H1 (cell line): Measurements from ENCODE around the gene SLC25A24. TPM values are rescaled to one million over a fixed set of nuclear protein-coding genes. Genes with fewer than 3 reads are reported as not detected.

Experiments used
- CTCF ChIA-PET: fragments of 300-600 bp; sonication (Branson Sonifier 250); formaldehyde crosslinking; loops from one replicate; lab custom pipeline; 2021; ENCODE audit not compliant: partially characterized antibody; lab: Charles Lee
- POLR2A ChIA-PET: fragments of 300-600 bp; sonication (Branson Sonifier 250); formaldehyde crosslinking; loops from one replicate; lab custom pipeline; 2021; ENCODE audit warnings: inconsistent platforms; ENCODE audit not compliant: partially characterized antibody; lab: Charles Lee
- DNase-seq, 2 experiments: peaks; one replicate each; pipeline versions ENCODE4 v3.0.0 to v3.0.0-alpha.2; 2010 to 2022; ENCODE audit warnings: low spot score in 2 of 2, low read depth in 1 of 2, mixed read lengths in 1 of 2
- FAIRE-seq: peaks from 2 replicates; lab custom pipeline; 2011; peaks lifted over from hg19 to GRCh38; lab: Jason Lieb, UNC
- H2AFZ ChIP-seq: 2 replicates; pipeline ENCODE4 v1.8.1; 2012; ENCODE audit warnings: low read length, inconsistent platforms
- H2AK5ac ChIP-seq: 2 replicates; pipeline ENCODE4 v1.6.1; 2013; ENCODE audit warnings: low read depth, low read length
- H2BK120ac ChIP-seq: replicated peaks from 2 replicates; pipeline ENCODE3; 2013; ENCODE audit warnings: low read depth, low read length, inconsistent platforms
- H2BK12ac ChIP-seq: 2 replicates; pipeline ENCODE4 v1.6.1; 2013; ENCODE audit warnings: low read depth, low read length
- H2BK15ac ChIP-seq: 2 replicates; pipeline ENCODE4 v1.6.1; 2013; ENCODE audit warnings: low read length
- H2BK20ac ChIP-seq: 2 replicates; pipeline ENCODE4 v1.6.1; 2013; ENCODE audit warnings: low read length
- H2BK5ac ChIP-seq: 2 replicates; pipeline ENCODE4 v1.6.1; 2013; ENCODE audit warnings: low read depth, low read length
- H3K14ac ChIP-seq: 2 replicates; pipeline ENCODE4 v1.6.1; 2013; ENCODE audit warnings: inconsistent platforms; ENCODE audit not compliant: insufficient read length
- H3K18ac ChIP-seq: 2 replicates; pipeline ENCODE4 v1.6.1; 2013; ENCODE audit warnings: low read length; ENCODE audit errors: extremely low read depth
- H3K23ac ChIP-seq: 2 replicates; pipeline ENCODE4 v1.6.1; 2013; ENCODE audit warnings: inconsistent platforms; ENCODE audit not compliant: insufficient read length
- H3K23me2 ChIP-seq: 2 replicates; pipeline ENCODE4 v1.6.1; 2013; ENCODE audit warnings: low read depth, low read length
- H3K27ac ChIP-seq: 2 replicates; pipeline ENCODE4 v1.6.1; 2011; ENCODE audit warnings: low read depth, low read length, inconsistent platforms
- H3K27me3 ChIP-seq, 4 experiments: replicated peaks in 1 of 4; 1 replicate in 1 of 4; 2 replicates in 3 of 4; pipeline versions ENCODE4 v1.6.1 to v1.8.1; 2011 to 2013; ENCODE audit warnings: low read length in 3 of 4, mild to moderate bottlenecking in 3 of 4, inconsistent platforms in 2 of 4, mixed read lengths in 2 of 4, moderate library complexity in 1 of 4; ENCODE audit not compliant: control insufficient read depth in 3 of 4, insufficient read depth in 3 of 4; ENCODE audit errors: extremely low read depth in 1 of 4
- H3K36me3 ChIP-seq, 4 experiments: 2 replicates each; pipeline versions ENCODE4 v1.6.1 to v1.8.1; 2011 to 2013; ENCODE audit warnings: mild to moderate bottlenecking in 4 of 4, low read length in 3 of 4, moderate library complexity in 2 of 4, control low read depth in 1 of 4, inconsistent platforms in 1 of 4; ENCODE audit not compliant: insufficient read depth in 4 of 4, control insufficient read depth in 2 of 4
- H3K4ac ChIP-seq: replicated peaks from 2 replicates; pipeline ENCODE3; 2013; ENCODE audit warnings: low read length, low read depth, mixed read lengths, inconsistent platforms; ENCODE audit not compliant: insufficient read length
- H3K4me1 ChIP-seq, 4 experiments: replicated peaks in 1 of 4; 1 replicate in 1 of 4; 2 replicates in 3 of 4; pipeline versions ENCODE4 v1.6.1 to v1.8.1; 2011 to 2013; ENCODE audit warnings: low read length in 3 of 4, inconsistent platforms in 2 of 4, mixed read lengths in 1 of 4; ENCODE audit not compliant: insufficient read depth in 4 of 4, control insufficient read depth in 3 of 4
- H3K4me2 ChIP-seq, 2 experiments: 2 replicates each; pipeline versions ENCODE4 v1.6.1 to v1.8.1; 2011 to 2013; ENCODE audit warnings: low read depth in 2 of 2, low read length in 2 of 2, control low read depth in 1 of 2, inconsistent platforms in 1 of 2, mild to moderate bottlenecking in 1 of 2; ENCODE audit not compliant: insufficient read depth in 1 of 2
- H3K4me3 ChIP-seq, 4 experiments: fragments of 200-600, 300-600 bp in 1 of 4; sonication (generic), shearing (Covaris generic), sonication (Bioruptor Twin) in 1 of 4; 2 replicates each; pipeline versions ENCODE4 v1.5.1 to v1.8.1; 2011 to 2016; ENCODE audit warnings: low read length in 4 of 4, low read depth in 3 of 4, control low read depth in 2 of 4, inconsistent platforms in 2 of 4, mild to moderate bottlenecking in 2 of 4, mixed read lengths in 1 of 4, moderate library complexity in 1 of 4; ENCODE audit not compliant: insufficient read depth in 2 of 4; ENCODE audit errors: extremely low read depth in 1 of 4
- H3K56ac ChIP-seq: replicated peaks from 2 replicates; pipeline ENCODE3; 2013; ENCODE audit warnings: low read depth, mild to moderate bottlenecking, mixed read lengths, low read length, inconsistent platforms; ENCODE audit not compliant: insufficient read length
- H3K79me1 ChIP-seq: 2 replicates; pipeline ENCODE4 v1.6.1; 2013; ENCODE audit warnings: low read depth, low read length, control low read depth
- H3K79me2 ChIP-seq, 2 experiments: 2 replicates each; pipeline versions ENCODE4 v1.6.1 to v1.8.1; 2012 to 2013; ENCODE audit warnings: low read length in 2 of 2, mild to moderate bottlenecking in 2 of 2, inconsistent platforms in 1 of 2; ENCODE audit not compliant: insufficient read depth in 2 of 2, control insufficient read depth in 1 of 2
- H3K9ac ChIP-seq, 4 experiments: replicated peaks in 1 of 4; 1 replicate in 1 of 4; 2 replicates in 3 of 4; pipeline versions ENCODE4 v1.6.1 to v1.8.1; 2011 to 2013; ENCODE audit warnings: low read depth in 3 of 4, low read length in 3 of 4, control low read depth in 2 of 4, mild to moderate bottlenecking in 2 of 4, moderate library complexity in 2 of 4, inconsistent platforms in 1 of 4; ENCODE audit errors: extremely low read depth in 1 of 4
- H3K9me3 ChIP-seq, 2 experiments: 2 replicates each; pipeline versions ENCODE4 v1.6.1 to v1.8.1; 2012 to 2013; ENCODE audit warnings: mild to moderate bottlenecking in 2 of 2, moderate library complexity in 2 of 2, control low read depth in 1 of 2, inconsistent platforms in 1 of 2, low read depth in 1 of 2, low read length in 1 of 2, mixed read lengths in 1 of 2; ENCODE audit not compliant: insufficient read depth in 2 of 2
- H4K20me1 ChIP-seq, 2 experiments: replicated peaks in 1 of 2; 2 replicates each; pipeline versions ENCODE3 to v1.8.1; 2011 to 2013; ENCODE audit warnings: inconsistent platforms in 2 of 2, low read length in 2 of 2, mild to moderate bottlenecking in 1 of 2; ENCODE audit not compliant: insufficient read depth in 2 of 2, control insufficient read depth in 1 of 2
- H4K5ac ChIP-seq: 2 replicates; pipeline ENCODE4 v1.6.1; 2013; ENCODE audit warnings: low read length, low read depth, mixed read lengths, inconsistent platforms; ENCODE audit not compliant: insufficient read length
- H4K8ac ChIP-seq: 2 replicates; pipeline ENCODE4 v1.8.0; 2013; ENCODE audit warnings: mild to moderate bottlenecking, moderate library complexity, low read length, inconsistent platforms; ENCODE audit not compliant: insufficient read depth; ENCODE audit errors: extremely low read depth
- H4K91ac ChIP-seq: replicated peaks from 2 replicates; pipeline ENCODE3; 2013; ENCODE audit warnings: low read length, mixed read lengths, inconsistent platforms; ENCODE audit not compliant: insufficient read length
- CBX5 ChIP-seq: fragments of 300-800, 300-1000 bp; sonication (generic); IDR thresholded peaks from 2 replicates; pipeline ENCODE4 v1.7.1; 2016; ENCODE audit warnings: antibody characterized with exemption, low read length, low read depth
- MAFK ChIP-seq: IDR thresholded peaks from 2 replicates; pipeline ENCODE4 v1.6.1; 2012; ENCODE audit warnings: low read depth, mild to moderate bottlenecking, improper control_type of control experiment, low read length
- TAF7 ChIP-seq: optimal IDR thresholded peaks from 2 replicates; pipeline ENCODE3; 2011; ENCODE audit warnings: low read depth, mild to moderate bottlenecking, inconsistent platforms, low read length, moderate library complexity, borderline replicate concordance
- TEAD4 ChIP-seq: IDR thresholded peaks from 2 replicates; pipeline ENCODE4 v1.6.1; 2012; ENCODE audit warnings: low read depth, low read length, inconsistent platforms, mixed read lengths
- WGBS, 2 experiments: shearing (Covaris generic) in 1 of 2; methylation state at CpG; one replicate each; pipeline versions ENCODE4 v1.1.6 to v1.1.7; 2013 to 2015; ENCODE audit warnings: low lambda C conversion rate in 2 of 2, mixed read lengths in 2 of 2, inconsistent platforms in 1 of 2, low coverage in 1 of 2, missing lambda C conversion rate in 1 of 2; ENCODE audit not compliant: insufficient replicate concordance in 2 of 2, insufficient coverage in 1 of 2, insufficient read length in 1 of 2; ENCODE audit errors: extremely low coverage in 1 of 2, missing lambda C conversion rate in 1 of 2; 5-methylcytosine and 5-hydroxymethylcytosine counted together
- polyA plus RNA-seq, 7 experiments: library from polyadenylated mRNA; depleted of rRNA in 3 of 7; stranded (reverse) in 5 of 7; unstranded in 2 of 7; fragments of >200 nt in 5 of 7; fragments of 200-250 nt in 2 of 7; gene quantifications; 1 replicate in 5 of 7; 2 replicates in 1 of 7; 4 replicates in 1 of 7; pipeline versions ENCODE4 v1.2.1 to v1.2.3, GENCODE V29; 2011 to 2013; ENCODE audit warnings: missing spikeins in 2 of 7, mixed read lengths in 2 of 7
- total RNA-seq: library from RNA; stranded (reverse); fragmentation: NEBNext Ultra II Directional; extraction: Animal tissue kit (Norgen Biotek cat#: 25700); gene quantifications from 2 replicates; pipeline ENCODE4 v1.2.1, GENCODE V29; 2021

SLC25A24 gene
- total and polyA plus RNA-seq, 2 of the 8 experiments (the other 6 are each of a cell fraction or from before 2014, with no cell fraction given), result 13.6 to 40.6 TPM

GRCh38 chr1:108084866-108085477, 115.2 kb downstream of the SLC25A24 start:
- Histone ChIP-seq H3K9me3 (no peaks in the 10 kb centered on the region), H3K79me2 (no peaks in the 10 kb centered on the region), H4K5ac (no peak overlapping the region), H3K27ac (no peak overlapping the region), H3K23ac (no peak overlapping the region), H2BK12ac (no peak overlapping the region), H2AK5ac (no peak overlapping the region), H2AFZ (no peak overlapping the region), H3K4me1 (no peaks in the 10 kb centered on the region), H4K8ac (no peak overlapping the region), H3K27me3 (no peaks in the 10 kb centered on the region), H2BK15ac (no peak overlapping the region), H3K4me3 (no peak overlapping the region), H3K4me2 (no peak overlapping the region), H3K23me2 (no peaks in the 10 kb centered on the region; the same call in 1 of the 2 replicates), H4K20me1 (no peaks in the 10 kb centered on the region), H3K4ac (no peak overlapping the region), H3K9ac (no peak overlapping the region), H4K91ac (no peak overlapping the region), H2BK5ac (no peak overlapping the region), H3K79me1 (no peaks in the 10 kb centered on the region), H2BK120ac (no peak overlapping the region), H3K14ac (no peak overlapping the region), H3K36me3 (no peaks in the 10 kb centered on the region), H3K18ac (no peak overlapping the region), H3K56ac (no peak overlapping the region), H2BK20ac (no peak overlapping the region)
- DNase-seq, result no peak
- WGBS, 2 experiments, result 92% methylated on average over 6 of the region's 6 CpGs; no CpG with 5 or more reads in 1 of the 2 experiments
- TF ChIP-seq TEAD4, result no peak
- TF ChIP-seq MAFK, result no peak
- TF ChIP-seq TAF7, result no peak
- TF ChIP-seq CBX5, result no peak
- CTCF ChIA-PET, result interaction anchor here (0.7 to 2.7 kb wide), 3 partner anchors 36 to 298 kb away, joined by 3 to 12 read pairs (median 3); no protein-coding TSS in a partner anchor
- no peak for FAIRE-seq
- POLR2A ChIA-PET, result no interaction called here
